GM19324 (cell line): ENCODE results near the gene GDF11.

Experiments used
- ATAC-seq: cut with Tn5 transposase; IDR thresholded peaks from one replicate; pipeline ENCODE4 v1.9.1; 2021; ENCODE audit warnings: mild to moderate bottlenecking, moderate library complexity; ENCODE audit not compliant: unreplicated experiment, low FRiP score

GDF11 gene

GRCh38 chr12:55742719-55743405 lies at the start of gene GDF11:
GDF11 (plus strand) TSS chr12:55743122; CDS start chr12:55743317, 195 bp downstream.
- ATAC-seq = peak; percentile 39

GRCh38 chr12:55693323-55694187 lies 49.4 kb upstream of the GDF11 start:
- ATAC-seq = no peak

- no peak for ATAC-seq
Measured at GRCh38 chr12:55694188-55694515, 48.8 kb upstream of the GDF11 start.

- no peak for ATAC-seq
Measured at GRCh38 chr12:55694651-55695050, 48.3 kb upstream of the GDF11 start.

GRCh38 chr12:55695349-55695748 lies 47.6 kb upstream of the GDF11 start:
- ATAC-seq = no peak

- ATAC-seq = no peak
Measured at GRCh38 chr12:55696141-55696540, 46.8 kb upstream of the GDF11 start.

- ATAC-seq = no peak
Measured at GRCh38 chr12:55696796-55697462, 46.0 kb upstream of the GDF11 start.

- ATAC-seq = no peak
Measured at GRCh38 chr12:55697686-55698085, 45.2 kb upstream of the GDF11 start.

GRCh38 chr12:55698241-55698955 lies 44.5 kb upstream of the GDF11 start:
- ATAC-seq = no peak

- ATAC-seq = no peak
Measured at GRCh38 chr12:55698965-55699364, 44.0 kb upstream of the GDF11 start.

GRCh38 chr12:55699471-55700055 lies 43.4 kb upstream of the GDF11 start:
- ATAC-seq = no peak

GRCh38 chr12:55700255-55701018 lies 42.5 kb upstream of the GDF11 start:
- no peak for ATAC-seq

- ATAC-seq = no peak
Measured at GRCh38 chr12:55702861-55703260, 40.1 kb upstream of the GDF11 start.

- ATAC-seq = no peak
Measured at GRCh38 chr12:55703288-55703687, 39.6 kb upstream of the GDF11 start.

- no peak for ATAC-seq
Measured at GRCh38 chr12:55703901-55704761, 38.8 kb upstream of the GDF11 start.

GRCh38 chr12:55704824-55705718 lies 37.9 kb upstream of the GDF11 start:
- ATAC-seq = no peak

- no peak for ATAC-seq
Measured at GRCh38 chr12:55705782-55706402, 37.0 kb upstream of the GDF11 start.
